GM12872 (cell line): ENCODE data around the gene UHMK1.

Source experiments
- CTCF ChIP-seq: IDR thresholded peaks from 3 replicates; pipeline ENCODE4 v1.5.1; 2011; ENCODE audit warnings: low read depth, mild to moderate bottlenecking, low read length, moderate library complexity; ENCODE audit not compliant: insufficient read depth

Gene UHMK1

GRCh38 chr1:162570718-162571117 lies 73.1 kb downstream of the UHMK1 start:
- TF ChIP-seq CTCF: no peak

GRCh38 chr1:162571696-162572095 lies 74.1 kb downstream of the UHMK1 start:
- no peak for TF ChIP-seq CTCF

DNA sequence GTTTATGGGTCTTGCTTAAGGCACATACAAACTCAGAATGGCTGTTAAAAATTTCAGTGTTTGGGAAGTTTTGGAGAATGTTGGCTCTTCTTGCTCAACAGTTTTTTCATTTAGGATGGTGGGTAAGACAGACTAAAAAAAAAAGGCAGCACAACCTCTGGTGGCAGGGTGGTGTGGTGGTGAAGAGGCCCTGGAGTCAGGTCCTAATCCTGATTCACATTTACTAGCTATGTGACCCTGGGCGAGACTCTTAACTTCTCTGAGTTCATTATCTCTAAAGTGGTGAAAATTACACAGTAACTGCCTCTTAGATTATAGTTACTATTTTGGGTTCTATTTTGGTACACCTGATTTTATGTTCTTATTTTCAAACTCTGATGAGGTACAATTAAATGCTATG lies 75.5 kb downstream of the UHMK1 start:
- TF ChIP-seq CTCF: no peak

GRCh38 chr1:162578071-162578700 lies 80.6 kb downstream of the UHMK1 start:
- TF ChIP-seq CTCF: no peak

- TF ChIP-seq CTCF: no peak
Measured at GRCh38 chr1:162578936-162579335, 81.3 kb downstream of the UHMK1 start.
